ENCODE data around the gene NEK11.

The NEK11 gene, protein sequence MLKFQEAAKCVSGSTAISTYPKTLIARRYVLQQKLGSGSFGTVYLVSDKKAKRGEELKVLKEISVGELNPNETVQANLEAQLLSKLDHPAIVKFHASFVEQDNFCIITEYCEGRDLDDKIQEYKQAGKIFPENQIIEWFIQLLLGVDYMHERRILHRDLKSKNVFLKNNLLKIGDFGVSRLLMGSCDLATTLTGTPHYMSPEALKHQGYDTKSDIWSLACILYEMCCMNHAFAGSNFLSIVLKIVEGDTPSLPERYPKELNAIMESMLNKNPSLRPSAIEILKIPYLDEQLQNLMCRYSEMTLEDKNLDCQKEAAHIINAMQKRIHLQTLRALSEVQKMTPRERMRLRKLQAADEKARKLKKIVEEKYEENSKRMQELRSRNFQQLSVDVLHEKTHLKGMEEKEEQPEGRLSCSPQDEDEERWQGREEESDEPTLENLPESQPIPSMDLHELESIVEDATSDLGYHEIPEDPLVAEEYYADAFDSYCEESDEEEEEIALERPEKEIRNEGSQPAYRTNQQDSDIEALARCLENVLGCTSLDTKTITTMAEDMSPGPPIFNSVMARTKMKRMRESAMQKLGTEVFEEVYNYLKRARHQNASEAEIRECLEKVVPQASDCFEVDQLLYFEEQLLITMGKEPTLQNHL

DNA sequence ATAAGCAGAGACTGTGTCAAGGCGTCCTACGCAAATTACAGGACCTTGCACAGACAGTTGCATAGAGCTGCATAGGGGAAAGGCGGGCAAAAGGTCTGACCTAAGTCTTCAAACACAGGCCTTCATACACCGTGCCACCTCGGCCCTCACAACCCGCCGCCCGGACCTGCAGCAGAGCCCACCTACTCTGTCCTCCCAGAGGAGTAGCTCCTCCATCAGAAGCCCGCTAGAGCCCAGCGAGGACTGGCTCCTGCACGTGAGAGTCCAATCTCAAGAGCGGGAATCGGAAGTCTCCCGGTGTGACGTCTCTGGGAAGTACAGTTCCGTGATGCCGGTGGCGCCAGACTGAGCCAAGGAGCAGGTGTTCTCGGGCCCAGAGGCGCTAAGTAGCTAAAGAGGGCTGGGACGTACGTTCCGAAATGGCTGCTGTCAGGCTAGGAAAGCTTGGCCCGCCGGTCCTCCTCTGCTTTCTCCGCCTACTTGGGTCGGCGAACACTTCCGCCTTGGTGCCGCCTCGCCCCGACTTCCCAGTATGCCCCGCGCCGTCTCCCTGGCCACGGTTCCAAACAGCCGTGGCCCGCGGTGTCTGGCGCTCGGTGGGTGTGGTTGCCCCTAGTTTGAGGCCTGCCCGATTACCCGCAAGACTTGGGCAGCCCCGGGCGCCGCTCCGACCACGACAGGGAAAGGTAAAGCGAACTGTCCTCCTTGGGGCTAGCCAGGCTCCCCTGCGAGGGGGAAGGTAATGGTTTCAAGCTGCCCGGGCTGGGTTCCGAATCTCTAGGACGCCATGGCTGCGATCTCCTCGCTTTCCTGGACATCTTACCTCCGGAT is at the start of gene NEK11, which contains the start of gene ASTE1:
NEK11 (plus strand) TSS at position 557 of the 831 bp plus-strand sequence. CDS start 2,832 bp downstream, outside the sequence.
ASTE1 (minus strand) TSS at position 505 of the 831 bp plus-strand sequence. CDS start 1,519 bp downstream, outside the sequence.
- H3K27me3 ChIP-seq (ENCODE audit: insufficient read depth, low read length, poor library complexity): no peaks in the 10 kb centered on the region
- peak; percentile 90 for DNase-seq
- H3K4me2 ChIP-seq (ENCODE audit: insufficient read depth, low read length): peak within 1 kb of the TSS; percentile 93
- H4K20me1 ChIP-seq (ENCODE audit: insufficient read depth, low read length): no peaks in the 10 kb centered on the region
- H3K79me2 ChIP-seq (ENCODE audit: insufficient read depth, low read length): peaks cover 16% of the 10 kb centered on the region; the same call in 1 of the 2 replicates
- H3K36me3 ChIP-seq (ENCODE audit: insufficient read depth, low read length): peaks cover 18% of the 10 kb centered on the region
- H2AFZ ChIP-seq (ENCODE audit: low read depth, low read length): peak within 1 kb of the TSS; percentile 99
- ATAC-seq (ENCODE audit: insufficient read depth, low read depth): peak; percentile 97
- H3K4me3 ChIP-seq (ENCODE audit: low read depth in 1 of 2, low read length in 2 of 2): peak within 1 kb of the TSS; percentile 81 to 93
- no peak for TF ChIP-seq EZH2 (IDR thresholded peaks at IDR 0.05; ENCODE audit: borderline replicate concordance, low read depth, low read length, severe bottlenecking)
- TF ChIP-seq, protein P1, sequence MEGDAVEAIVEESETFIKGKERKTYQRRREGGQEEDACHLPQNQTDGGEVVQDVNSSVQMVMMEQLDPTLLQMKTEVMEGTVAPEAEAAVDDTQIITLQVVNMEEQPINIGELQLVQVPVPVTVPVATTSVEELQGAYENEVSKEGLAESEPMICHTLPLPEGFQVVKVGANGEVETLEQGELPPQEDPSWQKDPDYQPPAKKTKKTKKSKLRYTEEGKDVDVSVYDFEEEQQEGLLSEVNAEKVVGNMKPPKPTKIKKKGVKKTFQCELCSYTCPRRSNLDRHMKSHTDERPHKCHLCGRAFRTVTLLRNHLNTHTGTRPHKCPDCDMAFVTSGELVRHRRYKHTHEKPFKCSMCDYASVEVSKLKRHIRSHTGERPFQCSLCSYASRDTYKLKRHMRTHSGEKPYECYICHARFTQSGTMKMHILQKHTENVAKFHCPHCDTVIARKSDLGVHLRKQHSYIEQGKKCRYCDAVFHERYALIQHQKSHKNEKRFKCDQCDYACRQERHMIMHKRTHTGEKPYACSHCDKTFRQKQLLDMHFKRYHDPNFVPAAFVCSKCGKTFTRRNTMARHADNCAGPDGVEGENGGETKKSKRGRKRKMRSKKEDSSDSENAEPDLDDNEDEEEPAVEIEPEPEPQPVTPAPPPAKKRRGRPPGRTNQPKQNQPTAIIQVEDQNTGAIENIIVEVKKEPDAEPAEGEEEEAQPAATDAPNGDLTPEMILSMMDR (IDR thresholded peaks at IDR 0.05; ENCODE audit: borderline replicate concordance, extremely low read depth, low read length, poor library complexity, severe bottlenecking): no peak
- H3K4me1 ChIP-seq (ENCODE audit: insufficient read depth, low read length): peaks cover 55% of the 10 kb centered on the region
- no peaks in the 10 kb centered on the region for H3K9me3 ChIP-seq (ENCODE audit: insufficient read depth, low read length, severe bottlenecking)
- H3K27ac ChIP-seq (ENCODE audit: low read length): peak within 1 kb of the TSS; percentile 97
- H3K9ac ChIP-seq (ENCODE audit: low read depth, low read length): peak within 1 kb of the TSS; percentile 94

DNA sequence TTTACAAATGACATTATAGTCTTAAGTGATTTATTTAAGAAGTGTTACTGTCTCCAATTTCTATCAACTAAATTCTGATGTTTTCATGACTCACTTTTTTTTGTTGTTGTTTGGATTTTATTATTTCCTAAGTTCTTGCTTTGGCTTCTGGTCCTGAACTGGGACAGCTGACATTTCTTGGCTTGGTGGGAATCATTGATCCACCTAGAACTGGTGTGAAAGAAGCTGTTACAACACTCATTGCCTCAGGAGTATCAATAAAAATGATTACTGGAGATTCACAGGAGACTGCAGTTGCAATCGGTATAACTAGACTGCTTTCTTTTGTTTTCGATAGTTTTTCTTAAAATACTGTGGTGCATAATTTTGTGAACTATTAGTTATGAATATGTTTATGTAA is 47.6 kb upstream of the NEK11 start:
- no peaks in the 10 kb centered on the region for H3K79me2 ChIP-seq (ENCODE audit: insufficient read depth, low read length)
- H3K9ac ChIP-seq (ENCODE audit: low read depth, low read length): no peak overlapping the region
- DNase-seq (no peak), ATAC-seq (ENCODE audit: insufficient read depth, low read depth) (no peak)
- no peaks in the 10 kb centered on the region for H3K27me3 ChIP-seq (ENCODE audit: insufficient read depth, low read length, poor library complexity)
- H3K4me3 ChIP-seq (ENCODE audit: low read depth in 1 of 2, low read length in 2 of 2): no peak overlapping the region
- H3K4me2 ChIP-seq (ENCODE audit: insufficient read depth, low read length): no peak overlapping the region
- H3K4me1 ChIP-seq (ENCODE audit: insufficient read depth, low read length): no peaks in the 10 kb centered on the region
- H2AFZ ChIP-seq (ENCODE audit: low read depth, low read length): no peak overlapping the region
- H3K36me3 ChIP-seq (ENCODE audit: insufficient read depth, low read length): peaks cover 20% of the 10 kb centered on the region
- no peak overlapping the region for H3K27ac ChIP-seq (ENCODE audit: low read length)
- H3K9me3 ChIP-seq (ENCODE audit: insufficient read depth, low read length, severe bottlenecking): no peaks in the 10 kb centered on the region
- H4K20me1 ChIP-seq (ENCODE audit: insufficient read depth, low read length): no peaks in the 10 kb centered on the region
- TF ChIP-seq EZH2 (IDR thresholded peaks at IDR 0.05; ENCODE audit: borderline replicate concordance, low read depth, low read length, severe bottlenecking): no peak
- TF ChIP-seq, protein P1 (IDR thresholded peaks at IDR 0.05; ENCODE audit: borderline replicate concordance, extremely low read depth, low read length, poor library complexity, severe bottlenecking): no peak

DNA sequence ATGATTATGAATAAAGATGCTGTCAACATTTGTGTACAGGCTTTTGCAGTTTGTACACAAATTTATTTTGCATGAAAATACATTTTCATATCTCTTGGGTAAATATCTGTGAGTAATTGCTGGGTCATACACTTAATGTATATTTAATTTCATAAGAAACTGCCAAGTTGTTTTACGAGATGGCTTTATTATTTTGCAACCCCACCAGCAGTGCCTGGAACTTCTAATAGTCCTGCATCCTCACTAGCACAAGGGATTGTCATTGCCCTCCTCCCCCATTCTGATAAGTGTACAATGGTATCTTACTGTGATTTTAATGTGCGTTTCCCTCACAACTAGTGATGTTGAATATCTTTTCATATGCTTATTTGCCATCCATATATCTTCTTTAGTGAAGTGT is 45.2 kb upstream of the NEK11 start:
- H3K4me2 ChIP-seq (ENCODE audit: insufficient read depth, low read length): no peak overlapping the region
- H2AFZ ChIP-seq (ENCODE audit: low read depth, low read length): no peak overlapping the region
- H3K27ac ChIP-seq (ENCODE audit: low read length): no peak overlapping the region
- ATAC-seq (ENCODE audit: insufficient read depth, low read depth) (no peak), DNase-seq (no peak)
- no peaks in the 10 kb centered on the region for H3K27me3 ChIP-seq (ENCODE audit: insufficient read depth, low read length, poor library complexity)
- no peaks in the 10 kb centered on the region for H3K4me1 ChIP-seq (ENCODE audit: insufficient read depth, low read length)
- H3K9ac ChIP-seq (ENCODE audit: low read depth, low read length): no peak overlapping the region
- no peaks in the 10 kb centered on the region for H3K9me3 ChIP-seq (ENCODE audit: insufficient read depth, low read length, severe bottlenecking)
- H3K36me3 ChIP-seq (ENCODE audit: insufficient read depth, low read length): peaks cover 22% of the 10 kb centered on the region
- H3K4me3 ChIP-seq (ENCODE audit: low read depth in 1 of 2, low read length in 2 of 2): no peak overlapping the region
- H3K79me2 ChIP-seq (ENCODE audit: insufficient read depth, low read length): no peaks in the 10 kb centered on the region
- TF ChIP-seq, protein P1 (IDR thresholded peaks at IDR 0.05; ENCODE audit: borderline replicate concordance, extremely low read depth, low read length, poor library complexity, severe bottlenecking): no peak
- TF ChIP-seq EZH2 (IDR thresholded peaks at IDR 0.05; ENCODE audit: borderline replicate concordance, low read depth, low read length, severe bottlenecking): no peak
- no peaks in the 10 kb centered on the region for H4K20me1 ChIP-seq (ENCODE audit: insufficient read depth, low read length)

All from DND-41 (cell line).